ENCODE results near the gene FLCN. TPM values are rescaled to one million over a fixed set of nuclear protein-coding genes. Genes with fewer than 3 reads are reported as not detected.

Gene FLCN
- polyA plus RNA-seq, 1 donor from 2014 or later = 34.0 TPM

- H3K4me2 ChIP-seq (ENCODE audit: low read length) = no peak overlapping the region
- no peaks in the 10 kb centered on the region for H3K79me2 ChIP-seq (replicated peaks; ENCODE audit: insufficient read depth, low read length)
- H3K9me2 ChIP-seq (ENCODE audit: insufficient read depth, low read length) = no peaks in the 10 kb centered on the region
- no peak overlapping the region for H3K9ac ChIP-seq (ENCODE audit: low read length)
- H3K4me3 ChIP-seq (ENCODE audit: low read length) = no peak overlapping the region
- H2AFZ ChIP-seq (ENCODE audit: low read depth, low read length) = no peak overlapping the region
- H3K9me3 ChIP-seq (ENCODE audit: low read length) = no peaks in the 10 kb centered on the region
- H4K20me1 ChIP-seq (ENCODE audit: insufficient read depth) = no peaks in the 10 kb centered on the region
- no peaks in the 10 kb centered on the region for H3K27me3 ChIP-seq (ENCODE audit: insufficient read depth, low read depth, low read length)
- TF ChIP-seq SMC3 (conservative IDR thresholded peaks at IDR 0.05; ENCODE audit: poor library complexity) = no peak
- no peak for TF ChIP-seq POLR2AphosphoS5 (IDR thresholded peaks at IDR 0.05)
- no peak for TF ChIP-seq RAD21 (conservative IDR thresholded peaks at IDR 0.05)
- no peak for TF ChIP-seq TAF1 (IDR thresholded peaks at IDR 0.05; ENCODE audit: low read depth)
- no peak for TF ChIP-seq MXI1 (conservative IDR thresholded peaks at IDR 0.05; ENCODE audit: poor library complexity, severe bottlenecking)
- no peak for TF ChIP-seq REST (IDR thresholded peaks at IDR 0.05; ENCODE audit: borderline replicate concordance)
- TF ChIP-seq EZH2 (IDR thresholded peaks at IDR 0.05; ENCODE audit: borderline replicate concordance, insufficient read depth, low read length, poor library complexity, severe bottlenecking) = no peak
- TF ChIP-seq EP300 (conservative IDR thresholded peaks at IDR 0.05; ENCODE audit: poor library complexity, severe bottlenecking) = no peak
- TF ChIP-seq CTCF (IDR thresholded peaks at IDR 0.05; ENCODE audit: poor library complexity, severe bottlenecking) = no peak
- no peak overlapping the region for H3K27ac ChIP-seq (ENCODE audit: low read length)
- H3K36me3 ChIP-seq (ENCODE audit: insufficient read depth, low read length) = peaks cover 1% of the 10 kb centered on the region
- H3F3A ChIP-seq (ENCODE audit: insufficient read depth, low read length, poor library complexity, severe bottlenecking) = no peaks in the 10 kb centered on the region
Observed at GRCh38 chr17:17176341-17176740, 60.6 kb downstream of the FLCN start.

GRCh38 chr17:17175917-17176316 lies 61.1 kb downstream of the FLCN start:
- Histone ChIP-seq H3K79me2 (replicated peaks; ENCODE audit: insufficient read depth, low read length) (no peaks in the 10 kb centered on the region), H3K4me3 (ENCODE audit: low read length) (no peak overlapping the region), H3K9me2 (ENCODE audit: insufficient read depth, low read length) (no peaks in the 10 kb centered on the region), H3F3A (ENCODE audit: insufficient read depth, low read length, poor library complexity, severe bottlenecking) (no peaks in the 10 kb centered on the region), H4K20me1 (ENCODE audit: insufficient read depth) (no peaks in the 10 kb centered on the region), H3K4me2 (ENCODE audit: low read length) (no peak overlapping the region), H3K36me3 (ENCODE audit: insufficient read depth, low read length) (no peaks in the 10 kb centered on the region), H2AFZ (ENCODE audit: low read depth, low read length) (no peak overlapping the region), H3K27ac (ENCODE audit: low read length) (no peak overlapping the region), H3K9ac (ENCODE audit: low read length) (no peak overlapping the region), H3K27me3 (ENCODE audit: insufficient read depth, low read depth, low read length) (no peaks in the 10 kb centered on the region), H3K9me3 (ENCODE audit: low read length) (no peaks in the 10 kb centered on the region)
- no peak for TF ChIP-seq CTCF (IDR thresholded peaks at IDR 0.05; ENCODE audit: poor library complexity, severe bottlenecking)
- no peak for TF ChIP-seq SMC3 (conservative IDR thresholded peaks at IDR 0.05; ENCODE audit: poor library complexity)

Data from neural cell (in vitro differentiated cells).